HepG2 (cell line): ENCODE results near the gene PRUNE1. TPM values are rescaled to one million over a fixed set of nuclear protein-coding genes. Genes with fewer than 3 reads are reported as not detected.

Experiments used
- KLF9 ChIP-seq: IDR thresholded peaks from 2 replicates; pipeline ENCODE4 v1.6.1; 2016; ENCODE audit warnings: low read depth
- TCF7L2 ChIP-seq: IDR thresholded peaks from 2 replicates; pipeline ENCODE4 v1.6.1; 2011; ENCODE audit warnings: mild to moderate bottlenecking, low read depth, low read length, moderate library complexity
- ZBTB8A ChIP-seq: sonication (generic); formaldehyde crosslinking; IDR thresholded peaks from 2 replicates; pipeline ENCODE4 v1.4.0; 2020; ENCODE audit warnings: mild to moderate bottlenecking, low read depth, missing genetic modification reagents, borderline replicate concordance
- ZFY ChIP-seq: sonication (generic); formaldehyde crosslinking; IDR thresholded peaks from 2 replicates; pipeline ENCODE4 v1.4.0; 2020; ENCODE audit warnings: missing genetic modification reagents
- ZNF543 ChIP-seq: sonication (generic); formaldehyde crosslinking; IDR thresholded peaks from 2 replicates; pipeline ENCODE4 v1.4.0; 2020; ENCODE audit warnings: mild to moderate bottlenecking, missing genetic modification reagents
- polyA plus RNA-seq, 8 experiments: library from polyadenylated mRNA; depleted of rRNA in 3 of 8; stranded (reverse) in 7 of 8; unstranded in 1 of 8; fragments of >200 nt; fragmentation: Illumina TruSeq in 4 of 8; extraction: Trizol in 4 of 8; gene quantifications; 2 replicates each; pipeline versions ENCODE4 v1.2.1 to v1.2.3, GENCODE V29; 2011 to 2016; ENCODE audit warnings: low read depth in 4 of 8, missing spikeins in 1 of 8, mixed read lengths in 1 of 8; ENCODE audit not compliant: insufficient read depth in 1 of 8
- total RNA-seq, 5 experiments: library from RNA; depleted of rRNA; stranded (reverse); fragments of >200 nt; fragmentation: Illumina TruSeq; extraction: Trizol; gene quantifications; 2 replicates each; pipeline ENCODE4 v1.2.3, GENCODE V29; 2016; ENCODE audit warnings: low read depth in 1 of 5
- TF ChIP-seq, protein P1 (sequence below): sonication (generic); formaldehyde crosslinking; IDR thresholded peaks from 2 replicates; pipeline ENCODE4 v1.5.1; 2020; ENCODE audit warnings: missing genetic modification reagents, mild to moderate bottlenecking, borderline replicate concordance
- TF ChIP-seq, protein P2 (sequence below): sonication (generic); formaldehyde crosslinking; IDR thresholded peaks from 2 replicates; pipeline ENCODE4 v1.9.0; 2021; ENCODE audit warnings: missing genetic modification reagents, mild to moderate bottlenecking, borderline replicate concordance
- TF ChIP-seq, protein P3 (sequence below): sonication (generic); formaldehyde crosslinking; IDR thresholded peaks from 2 replicates; pipeline ENCODE4 v1.4.0; 2020; ENCODE audit warnings: mild to moderate bottlenecking, missing genetic modification reagents
- TF ChIP-seq, protein P4 (sequence below): sonication (generic); formaldehyde crosslinking; IDR thresholded peaks from 2 replicates; pipeline ENCODE4 v1.8.0; 2022; ENCODE audit warnings: mild to moderate bottlenecking, missing genetic modification reagents, borderline replicate concordance

Gene PRUNE1
- total and polyA plus RNA-seq, 2 of the 13 experiments (the other 11 are each of a cell fraction or from before 2014, with no cell fraction given), result 19.0 to 31.9 TPM

DNA sequence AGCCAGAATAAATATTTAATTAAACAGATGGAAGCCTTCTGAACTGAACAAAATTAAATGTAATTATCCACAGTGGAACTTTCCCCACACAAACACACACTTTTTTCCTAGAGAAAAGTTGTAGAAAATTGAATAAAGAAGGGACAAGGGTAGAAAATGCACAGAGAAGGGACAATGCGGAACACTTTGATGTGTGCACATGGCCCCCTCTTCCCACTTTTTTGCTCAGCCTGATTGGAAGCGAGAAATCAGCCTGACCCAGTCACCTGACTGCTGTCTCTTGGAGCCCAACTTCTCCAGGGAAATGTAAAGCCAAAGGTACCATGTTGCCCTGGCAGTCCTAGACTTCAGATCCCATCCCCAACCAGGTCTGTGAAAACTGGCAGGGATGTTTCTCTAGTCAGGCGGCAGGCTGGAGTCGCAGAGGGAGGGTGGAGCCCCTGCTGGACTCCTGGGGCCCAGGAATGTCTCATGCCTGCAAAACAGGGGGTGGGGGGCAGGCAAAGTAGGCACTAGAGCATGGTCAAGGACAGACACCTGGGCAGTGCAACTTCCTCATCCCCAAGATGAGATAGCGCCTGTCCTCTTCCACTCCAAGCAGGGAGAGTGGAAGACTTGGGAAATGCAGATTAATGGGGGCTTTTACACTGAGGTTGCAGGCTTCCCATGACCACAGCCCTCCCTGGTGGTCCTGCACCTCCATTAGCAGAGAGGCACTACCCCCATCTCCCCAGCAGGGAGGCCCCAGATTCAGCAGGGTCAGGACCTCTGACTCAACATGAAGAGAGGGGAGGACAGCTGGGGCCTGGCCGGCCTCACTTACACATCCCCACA is 36.4 kb upstream of the PRUNE1 start (continued):
- TF ChIP-seq, protein P1, sequence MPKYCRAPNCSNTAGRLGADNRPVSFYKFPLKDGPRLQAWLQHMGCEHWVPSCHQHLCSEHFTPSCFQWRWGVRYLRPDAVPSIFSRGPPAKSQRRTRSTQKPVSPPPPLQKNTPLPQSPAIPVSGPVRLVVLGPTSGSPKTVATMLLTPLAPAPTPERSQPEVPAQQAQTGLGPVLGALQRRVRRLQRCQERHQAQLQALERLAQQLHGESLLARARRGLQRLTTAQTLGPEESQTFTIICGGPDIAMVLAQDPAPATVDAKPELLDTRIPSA, result no peak
- peak; percentile 65; the same call in 1 of the 2 replicates for TF ChIP-seq TCF7L2
- TF ChIP-seq, protein P2, sequence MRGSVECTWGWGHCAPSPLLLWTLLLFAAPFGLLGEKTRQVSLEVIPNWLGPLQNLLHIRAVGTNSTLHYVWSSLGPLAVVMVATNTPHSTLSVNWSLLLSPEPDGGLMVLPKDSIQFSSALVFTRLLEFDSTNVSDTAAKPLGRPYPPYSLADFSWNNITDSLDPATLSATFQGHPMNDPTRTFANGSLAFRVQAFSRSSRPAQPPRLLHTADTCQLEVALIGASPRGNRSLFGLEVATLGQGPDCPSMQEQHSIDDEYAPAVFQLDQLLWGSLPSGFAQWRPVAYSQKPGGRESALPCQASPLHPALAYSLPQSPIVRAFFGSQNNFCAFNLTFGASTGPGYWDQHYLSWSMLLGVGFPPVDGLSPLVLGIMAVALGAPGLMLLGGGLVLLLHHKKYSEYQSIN (CRISPR knock-in tag), result no peak
- TF ChIP-seq KLF9, result no peak
- TF ChIP-seq ZFY (CRISPR knock-in tag), result peak; percentile 61
- TF ChIP-seq ZBTB8A (CRISPR knock-in tag), result no peak
- TF ChIP-seq, protein P3, sequence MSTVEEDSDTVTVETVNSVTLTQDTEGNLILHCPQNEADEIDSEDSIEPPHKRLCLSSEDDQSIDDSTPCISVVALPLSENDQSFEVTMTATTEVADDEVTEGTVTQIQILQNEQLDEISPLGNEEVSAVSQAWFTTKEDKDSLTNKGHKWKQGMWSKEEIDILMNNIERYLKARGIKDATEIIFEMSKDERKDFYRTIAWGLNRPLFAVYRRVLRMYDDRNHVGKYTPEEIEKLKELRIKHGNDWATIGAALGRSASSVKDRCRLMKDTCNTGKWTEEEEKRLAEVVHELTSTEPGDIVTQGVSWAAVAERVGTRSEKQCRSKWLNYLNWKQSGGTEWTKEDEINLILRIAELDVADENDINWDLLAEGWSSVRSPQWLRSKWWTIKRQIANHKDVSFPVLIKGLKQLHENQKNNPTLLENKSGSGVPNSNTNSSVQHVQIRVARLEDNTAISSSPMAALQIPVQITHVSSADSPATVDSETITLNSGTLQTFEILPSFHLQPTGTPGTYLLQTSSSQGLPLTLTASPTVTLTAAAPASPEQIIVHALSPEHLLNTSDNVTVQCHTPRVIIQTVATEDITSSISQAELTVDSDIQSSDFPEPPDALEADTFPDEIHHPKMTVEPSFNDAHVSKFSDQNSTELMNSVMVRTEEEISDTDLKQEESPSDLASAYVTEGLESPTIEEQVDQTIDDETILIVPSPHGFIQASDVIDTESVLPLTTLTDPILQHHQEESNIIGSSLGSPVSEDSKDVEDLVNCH (CRISPR knock-in tag), result no peak
- TF ChIP-seq, protein P4, sequence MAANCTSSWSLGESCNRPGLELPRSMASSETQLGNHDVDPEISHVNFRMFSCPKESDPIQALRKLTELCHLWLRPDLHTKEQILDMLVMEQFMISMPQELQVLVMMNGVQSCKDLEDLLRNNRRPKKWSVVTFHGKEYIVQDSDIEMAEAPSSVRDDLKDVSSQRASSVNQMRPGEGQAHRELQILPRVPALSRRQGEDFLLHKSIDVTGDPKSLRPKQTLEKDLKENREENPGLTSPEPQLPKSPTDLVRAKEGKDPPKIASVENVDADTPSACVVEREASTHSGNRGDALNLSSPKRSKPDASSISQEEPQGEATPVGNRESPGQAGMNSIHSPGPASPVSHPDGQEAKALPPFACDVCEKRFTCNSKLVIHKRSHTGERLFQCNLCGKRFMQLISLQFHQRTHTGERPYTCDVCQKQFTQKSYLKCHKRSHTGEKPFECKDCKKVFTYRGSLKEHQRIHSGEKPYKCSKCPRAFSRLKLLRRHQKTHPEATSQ (CRISPR knock-in tag), result 0 out of 2 replicates have a peak, but pooled peaks have one; percentile 41
- peak; percentile 67; the same call in 1 of the 2 replicates for TF ChIP-seq ZNF543 (CRISPR knock-in tag)
